ENCODE measurements around the gene OSBPL9.

Gene OSBPL9

GRCh38 chr1:51833700-51834099, 216.8 kb downstream of the OSBPL9 start:
- WGBS, 2 experiments (ENCODE audit: insufficient coverage in 2 of 2) = 100% methylated on average over 1 to 2 of the region's 2 CpGs
- Histone ChIP-seq H3K27ac (ENCODE audit: low read depth, low read length, severe bottlenecking) (no peak overlapping the region), H3K36me3 (ENCODE audit: control insufficient read depth, insufficient read depth, low read length) (peaks cover 59% of the 10 kb centered on the region), H3K9me3 (ENCODE audit: control insufficient read depth, low read length) (no peaks in the 10 kb centered on the region), H3K4me3 (ENCODE audit: extremely low read depth, insufficient read depth, low read length, poor library complexity, severe bottlenecking) (no peak overlapping the region), H3K4me1 (ENCODE audit: control insufficient read depth, insufficient read depth, low read length, poor library complexity, severe bottlenecking) (no peaks in the 10 kb centered on the region)

- Histone ChIP-seq H3K9me3 (ENCODE audit: control insufficient read depth, low read length) (no peaks in the 10 kb centered on the region), H3K36me3 (ENCODE audit: control insufficient read depth, insufficient read depth, low read length) (peaks cover 49% of the 10 kb centered on the region)
Measured at GRCh38 chr1:51837243-51837642, 220.4 kb downstream of the OSBPL9 start.

More at GRCh38 chr1:51837243-51837642, 220.4 kb downstream of the OSBPL9 start:
- no peaks in the 10 kb centered on the region for H3K4me1 ChIP-seq (ENCODE audit: control insufficient read depth, insufficient read depth, low read length, poor library complexity, severe bottlenecking)
- H3K4me3 ChIP-seq (ENCODE audit: extremely low read depth, insufficient read depth, low read length, poor library complexity, severe bottlenecking) = no peak overlapping the region
- 80% methylated on average over 1 of the region's 1 CpG; no CpG with 5 or more reads in 1 of the 2 experiments for WGBS, 2 experiments (ENCODE audit: insufficient coverage in 2 of 2)
- H3K27ac ChIP-seq (ENCODE audit: low read depth, low read length, severe bottlenecking) = no peak overlapping the region
